ENCODE data around the gene WNT2.

WNT2 gene

GRCh38 chr7:117322741-117323304 lies at the start of gene WNT2:
Gene WNT2, minus strand, starts transcription at chr7:117323058. Its CDS starts 69 bp downstream, at chr7:117322989.
- no peak for DNase-seq (ENCODE audit: low read depth)

GRCh38 chr7:117372073-117372472 lies 49.2 kb upstream of the WNT2 start:
- DNase-seq (ENCODE audit: low read depth) = no peak

GRCh38 chr7:117364339-117365080 lies 41.7 kb upstream of the WNT2 start:
- no peak for DNase-seq (ENCODE audit: low read depth)

GRCh38 chr7:117362294-117362888 lies 39.5 kb upstream of the WNT2 start:
- DNase-seq (ENCODE audit: low read depth) = no peak

GRCh38 chr7:117350027-117350426 lies 27.2 kb upstream of the WNT2 start:
- DNase-seq (ENCODE audit: low read depth) = no peak

- DNase-seq (ENCODE audit: low read depth) = no peak
These were observed 26.7 kb upstream of the WNT2 start for GRCh38 chr7:117349570-117349969.

GRCh38 chr7:117347962-117348672 lies 25.3 kb upstream of the WNT2 start:
- DNase-seq (ENCODE audit: low read depth) = no peak

GRCh38 chr7:117347480-117347879 lies 24.6 kb upstream of the WNT2 start:
- no peak for DNase-seq (ENCODE audit: low read depth)

GRCh38 chr7:117346161-117346560 lies 23.3 kb upstream of the WNT2 start:
- DNase-seq (ENCODE audit: low read depth) = no peak

- no peak for DNase-seq (ENCODE audit: low read depth)
These were observed 15.2 kb upstream of the WNT2 start for GRCh38 chr7:117338020-117338419.

- no peak for DNase-seq (ENCODE audit: low read depth)
These were observed 10.3 kb upstream of the WNT2 start for GRCh38 chr7:117333168-117333567.

- no peak for DNase-seq (ENCODE audit: low read depth)
These were observed 9.2 kb upstream of the WNT2 start for GRCh38 chr7:117332031-117332430.

- no peak for DNase-seq (ENCODE audit: low read depth)
These were observed 3.0 kb upstream of the WNT2 start for GRCh38 chr7:117325836-117326235.

GRCh38 chr7:117324960-117325359 lies 2.1 kb upstream of the WNT2 start:
- DNase-seq (ENCODE audit: low read depth) = no peak

GRCh38 chr7:117323851-117324711 lies 1.2 kb upstream of the WNT2 start:
- no peak for DNase-seq (ENCODE audit: low read depth)

GRCh38 chr7:117323305-117323850 lies 520 bp upstream of the WNT2 start:
- no peak for DNase-seq (ENCODE audit: low read depth)

GRCh38 chr7:117320523-117320922 lies 2.3 kb downstream of the WNT2 start:
- no peak for DNase-seq (ENCODE audit: low read depth)

GRCh38 chr7:117319181-117319580 lies 3.7 kb downstream of the WNT2 start:
- no peak for DNase-seq (ENCODE audit: low read depth)

- no peak for DNase-seq (ENCODE audit: low read depth)
These were observed 9.3 kb downstream of the WNT2 start for GRCh38 chr7:117313582-117313981.

GRCh38 chr7:117312593-117313580 lies 10.0 kb downstream of the WNT2 start:
- no peak for DNase-seq (ENCODE audit: low read depth)
